ENCODE measurements around the gene ZNF565. TPM values are rescaled to one million over a fixed set of nuclear protein-coding genes. Genes with fewer than 3 reads are reported as not detected.

The ZNF565 gene
- total and polyA plus RNA-seq, 10 of the 15 experiments (the other 5 are each of a cell fraction or from before 2014, with no cell fraction given) = 0.72 to 2.2 (median 1.8) TPM

DNA sequence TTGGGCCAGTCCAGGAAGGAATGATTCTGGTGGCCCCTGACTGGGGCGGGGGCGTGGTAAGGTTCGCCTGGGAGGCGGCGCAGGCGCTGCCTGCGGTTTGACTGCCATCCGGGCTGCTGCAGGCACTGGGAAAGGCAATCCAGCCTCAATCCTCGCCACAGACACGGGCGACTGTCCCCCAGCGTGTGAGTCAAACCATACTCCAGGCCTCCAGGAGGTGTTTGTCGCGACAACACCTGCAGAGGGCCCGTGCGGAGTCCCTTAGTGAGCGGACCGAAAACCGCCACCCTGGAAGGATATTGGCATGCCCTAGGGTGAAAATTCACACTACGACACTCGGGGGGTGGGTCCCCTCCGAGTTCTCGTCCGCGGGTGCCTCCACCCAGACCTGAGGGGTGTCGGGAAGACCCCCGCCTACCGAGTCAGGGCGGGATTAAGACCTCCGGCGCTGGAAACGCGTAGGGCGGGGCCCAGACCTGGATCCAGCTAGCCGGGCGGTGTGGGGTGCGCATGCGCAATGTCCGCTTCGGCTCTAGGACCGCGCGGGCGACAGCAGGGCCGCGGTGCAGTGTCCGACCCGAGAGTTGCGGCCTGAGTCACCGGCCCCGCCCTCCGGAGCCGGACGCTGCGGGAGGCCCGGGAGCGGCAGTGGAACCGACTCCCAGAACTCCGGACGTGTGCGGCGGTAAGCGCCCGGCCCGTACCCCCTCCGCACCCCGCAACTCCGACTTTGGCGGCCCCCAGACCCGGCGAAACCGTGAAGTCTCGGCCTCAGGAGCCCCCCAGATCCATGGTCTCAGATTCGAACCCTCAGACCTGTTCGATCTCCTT, 74.8 kb downstream of the ZNF565 start, which contains the start of gene CAPNS1:
Gene CAPNS1 (plus strand): TSS at position 594 of the 831 bp plus-strand sequence. CDS start 946 bp downstream, outside the sequence.
- POLR2A ChIA-PET = interaction anchor here (0.5 to 2.0 kb wide), 6 partner anchors 12 to 1142 kb away, joined by 3 to 12 read pairs (median 3); partner anchors contain the start of genes POLR2I and TBCB
- H2AFZ ChIP-seq (ENCODE audit: control insufficient read depth, low read depth, low read length) = peak within 1 kb of the TSS; percentile 70
- FAIRE-seq = peak; percentile 31
- TF ChIP-seq MEF2B (IDR thresholded peaks at IDR 0.05; ENCODE audit: partially characterized antibody, poor library complexity, severe bottlenecking) = peak; percentile 54
- TF ChIP-seq NRF1 (conservative IDR thresholded peaks at IDR 0.05; ENCODE audit: low read depth, low read length) = peak; percentile 77
- peak; percentile 80; the same call in 2 of the 3 replicates for TF ChIP-seq POU2F2 (IDR thresholded peaks at IDR 0.05; ENCODE audit: borderline replicate concordance, low read depth, low read length)
- peak; percentile 86 for TF ChIP-seq E4F1 (IDR thresholded peaks at IDR 0.05; ENCODE audit: borderline replicate concordance, partially characterized antibody)
- TF ChIP-seq ZNF592 (IDR thresholded peaks at IDR 0.05) = no peak
- 0 out of 2 replicates have a peak, but pooled peaks have one; percentile 7 for TF ChIP-seq E2F4 (IDR thresholded peaks at IDR 0.05; ENCODE audit: low read depth, low read length)
- peak; percentile 67; the same call in 1 of the 2 replicates for TF ChIP-seq DPF2 (IDR thresholded peaks at IDR 0.05)
- TF ChIP-seq SP1 (IDR thresholded peaks at IDR 0.05; ENCODE audit: low read depth, low read length) = peak; percentile 94
- TF ChIP-seq IKZF2 (IDR thresholded peaks at IDR 0.05) = peak in 1 of 2 experiments; percentile 52; a peak in 3 of 4 replicates
- TF ChIP-seq MYC (IDR thresholded peaks at IDR 0.05; ENCODE audit: insufficient read depth, insufficient read length, insufficient replicate concordance, low read length, severe bottlenecking) = peak; percentile 28
- no peak for TF ChIP-seq SREBF2 (IDR thresholded peaks at IDR 0.05; ENCODE audit: low read length)
- peak in 1 of 2 experiments; percentile 88; a peak in 2 of 3 replicates for TF ChIP-seq EGR1 (IDR thresholded peaks at IDR 0.05; ENCODE audit: borderline replicate concordance in 1 of 2, low read depth in 2 of 2, low read length in 2 of 2)
- no peak for TF ChIP-seq MYB (IDR thresholded peaks at IDR 0.05; ENCODE audit: borderline replicate concordance, low read depth, low read length)

More for the DNA sequence above, 74.8 kb downstream of the ZNF565 start, which contains the start of gene CAPNS1:
- ChIA-PET SMC1A (ENCODE audit: uncharacterized antibody, unreplicated experiment) (interaction anchor here (2.0 kb wide), 1 partner anchor 12 kb away, joined by 5 read pairs; no protein-coding TSS in a partner anchor), CTCF (interaction anchor here (0.6 to 6.3 kb wide), 3 partner anchors 12 to 78 kb away, joined by 3 to 37 read pairs (median 3); no protein-coding TSS in a partner anchor), RAD21 (ENCODE audit: unreplicated experiment) (interaction anchor here (2.0 kb wide), 1 partner anchor 12 kb away, joined by 9 read pairs; no protein-coding TSS in a partner anchor)
- WGBS (ENCODE audit: insufficient coverage, insufficient replicate concordance, low lambda C conversion rate, missing lambda C conversion rate) = 2% methylated on average over 75 of the region's 75 CpGs
- H3K27ac ChIP-seq (ENCODE audit: control insufficient read depth, insufficient read depth) = peak within 1 kb of the TSS; percentile 98
- no peaks in the 10 kb centered on the region for H3K9me3 ChIP-seq (replicated peaks; ENCODE audit: control insufficient read depth, insufficient read depth, low read length)
- no peaks in the 10 kb centered on the region for H3K27me3 ChIP-seq (replicated peaks in 1 of 2; ENCODE audit: control insufficient read depth in 2 of 2, insufficient read depth in 2 of 2, low read length in 1 of 2)
- peaks cover 6% of the 10 kb centered on the region for H4K20me1 ChIP-seq (ENCODE audit: control insufficient read depth, insufficient read depth)
- BruUV-seq (replicated peaks) = TSS peak; percentile 90
- peaks cover 4% of the 10 kb centered on the region in 2 experiments; a peak in 3 of 4 replicates for H3K36me3 ChIP-seq (ENCODE audit: control insufficient read depth in 2 of 2, insufficient read depth in 2 of 2, low read length in 1 of 2)
- ATAC-seq = peak; percentile 88
- peak within 1 kb of the TSS; percentile 97 for H3K9ac ChIP-seq (ENCODE audit: control insufficient read depth, insufficient read depth, low read length)
- peaks cover 10% of the 10 kb centered on the region; the same call in 1 of the 2 replicates for H3K4me1 ChIP-seq (ENCODE audit: control insufficient read depth, insufficient read depth, low read length)
- H3K4me2 ChIP-seq (ENCODE audit: control insufficient read depth, insufficient read depth) = peak within 1 kb of the TSS; percentile 83
- in situ Hi-C loops (cut with MboI) (loop anchor here (10.0 kb wide), 1 partner anchor 1455 kb away; the partner anchor contains the start of genes ZNF540 and ZNF571), intact Hi-C loops (cut with micrococcal nuclease; ENCODE audit: unreplicated experiment) (no loop called here)
- DNase-seq (ENCODE audit: low read depth, low spot score) = peak; percentile 88
- peak within 1 kb of the TSS; percentile 96 for H3K4me3 ChIP-seq
- H3K79me2 ChIP-seq (ENCODE audit: control insufficient read depth, insufficient read depth, low read length) = peaks cover 16% of the 10 kb centered on the region
